Effector CD4-positive, alpha-beta T cell (primary cell): ENCODE measurements around the gene TPD52L2.
"Not testable (repeated sequence)": the region's sequence is repeated elsewhere in the genome, so short reads cannot be mapped to it uniquely, and the experiment has no call there.

ENCODE experiments used
- DNase-seq: peaks from one replicate; pipeline ENCODE4 v3.0.0-alpha.2; 2020

The TPD52L2 gene

GRCh38 chr20:63897978-63898561, 33.0 kb downstream of the TPD52L2 start:
- DNase-seq = no peak

- DNase-seq = no peak
These were observed 34.0 kb downstream of the TPD52L2 start for GRCh38 chr20:63898882-63899558.

- DNase-seq = no peak
These were observed 35.3 kb downstream of the TPD52L2 start for GRCh38 chr20:63900413-63900812.

GRCh38 chr20:63903796-63904561, 38.9 kb downstream of the TPD52L2 start:
- no peak for DNase-seq

- DNase-seq = no peak
These were observed 43.1 kb downstream of the TPD52L2 start for GRCh38 chr20:63908008-63908682.

GRCh38 chr20:63911176-63911575, 46.1 kb downstream of the TPD52L2 start:
- no peak for DNase-seq

GRCh38 chr20:63913768-63914167, 48.7 kb downstream of the TPD52L2 start:
- no peak for DNase-seq

GRCh38 chr20:63915471-63915870, 50.4 kb downstream of the TPD52L2 start:
- DNase-seq = no peak

- not testable (repeated sequence) for DNase-seq
These were observed 51.4 kb downstream of the TPD52L2 start for GRCh38 chr20:63916371-63916939.

- DNase-seq = no peak
These were observed 52.7 kb downstream of the TPD52L2 start for GRCh38 chr20:63917811-63918210.

GRCh38 chr20:63919130-63919529, 54.1 kb downstream of the TPD52L2 start:
- no peak for DNase-seq

GRCh38 chr20:63920226-63920625, 55.2 kb downstream of the TPD52L2 start:
- DNase-seq = no peak

- no peak for DNase-seq
These were observed 58.6 kb downstream of the TPD52L2 start for GRCh38 chr20:63923651-63924050.

- no peak for DNase-seq
These were observed 59.2 kb downstream of the TPD52L2 start for GRCh38 chr20:63924241-63924640.

- DNase-seq = no peak
These were observed 61.2 kb downstream of the TPD52L2 start for GRCh38 chr20:63926298-63926697.

- no peak for DNase-seq
These were observed 64.0 kb downstream of the TPD52L2 start for GRCh38 chr20:63929071-63929470.

GRCh38 chr20:63929473-63929883, 64.4 kb downstream of the TPD52L2 start:
- DNase-seq = not testable (repeated sequence)

GRCh38 chr20:63930971-63931553, 66.0 kb downstream of the TPD52L2 start:
- no peak for DNase-seq

GRCh38 chr20:63931735-63932134, 66.7 kb downstream of the TPD52L2 start:
- DNase-seq = no peak

GRCh38 chr20:63932606-63933160, 67.6 kb downstream of the TPD52L2 start:
- no peak for DNase-seq

- DNase-seq = no peak
These were observed 68.6 kb downstream of the TPD52L2 start for GRCh38 chr20:63933646-63934045.
